ENCODE results near the gene NAV2.
A peak's percentile ranks its signal among the peaks of the same experiment; 100 is the strongest.

The NAV2 gene

GRCh38 chr11:19721176-19721575 lies 8.5 kb downstream of the NAV2 start:
- no peak for DNase-seq

DNA sequence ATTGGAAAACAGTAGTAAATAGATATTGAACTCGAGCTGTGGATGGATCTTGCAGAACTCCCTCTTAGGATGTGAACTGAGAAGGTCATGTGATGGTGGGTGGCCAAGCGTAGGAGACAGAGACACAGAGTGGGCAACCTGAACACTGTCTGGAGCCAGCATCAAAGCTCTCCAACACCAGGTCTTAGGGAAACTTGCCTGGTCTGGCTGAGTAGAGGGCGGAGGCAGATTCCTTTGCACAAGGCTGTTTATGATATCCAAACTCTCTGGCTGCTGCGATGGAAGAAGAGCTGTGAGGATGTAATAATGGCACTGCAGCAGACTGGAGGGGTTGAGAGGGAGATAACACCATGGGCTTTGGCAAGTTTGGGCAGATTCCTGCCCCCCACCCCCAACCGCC lies 10.1 kb downstream of the NAV2 start:
- DNase-seq = no peak

DNA sequence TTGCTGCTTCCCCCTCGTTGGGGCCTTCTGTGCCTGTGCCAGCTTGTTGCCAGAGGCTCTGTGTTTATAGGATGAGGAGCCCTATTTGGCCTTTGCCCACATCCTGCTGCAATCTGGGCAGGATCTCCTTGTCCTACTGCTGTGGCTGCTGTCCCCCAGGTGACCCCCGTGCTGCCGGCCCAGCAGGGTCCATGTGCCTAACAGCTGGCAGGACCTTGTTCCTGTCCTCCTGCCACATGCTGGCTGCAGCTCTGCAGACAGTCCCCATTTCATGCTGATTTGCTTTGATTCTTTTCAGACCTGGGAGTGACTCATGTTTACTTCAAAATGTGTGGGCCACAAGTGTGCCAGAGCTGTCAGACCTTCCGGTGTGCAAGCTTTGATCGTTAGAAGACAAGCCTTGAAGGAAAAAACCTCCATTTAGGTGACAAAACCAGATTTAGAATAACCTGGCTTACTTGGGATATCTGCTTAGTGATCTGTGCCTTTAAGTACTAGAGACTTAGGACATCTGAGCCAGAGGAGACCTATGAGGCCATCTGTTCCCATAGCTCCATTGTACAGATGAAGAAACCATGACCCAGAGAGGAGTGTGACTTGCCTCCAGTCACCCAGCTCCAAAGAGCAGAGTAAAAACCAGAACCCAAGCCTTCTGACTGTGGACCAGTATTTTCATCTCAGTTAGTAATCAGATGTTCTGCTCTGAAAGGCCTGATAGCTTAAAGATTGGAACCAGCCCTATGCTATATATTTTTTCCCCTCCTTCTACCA lies 11.1 kb downstream of the NAV2 start:
- DNase-seq = peak; percentile 42

- DNase-seq = no peak
Observed at GRCh38 chr11:19724765-19725164, 12.1 kb downstream of the NAV2 start.

DNA sequence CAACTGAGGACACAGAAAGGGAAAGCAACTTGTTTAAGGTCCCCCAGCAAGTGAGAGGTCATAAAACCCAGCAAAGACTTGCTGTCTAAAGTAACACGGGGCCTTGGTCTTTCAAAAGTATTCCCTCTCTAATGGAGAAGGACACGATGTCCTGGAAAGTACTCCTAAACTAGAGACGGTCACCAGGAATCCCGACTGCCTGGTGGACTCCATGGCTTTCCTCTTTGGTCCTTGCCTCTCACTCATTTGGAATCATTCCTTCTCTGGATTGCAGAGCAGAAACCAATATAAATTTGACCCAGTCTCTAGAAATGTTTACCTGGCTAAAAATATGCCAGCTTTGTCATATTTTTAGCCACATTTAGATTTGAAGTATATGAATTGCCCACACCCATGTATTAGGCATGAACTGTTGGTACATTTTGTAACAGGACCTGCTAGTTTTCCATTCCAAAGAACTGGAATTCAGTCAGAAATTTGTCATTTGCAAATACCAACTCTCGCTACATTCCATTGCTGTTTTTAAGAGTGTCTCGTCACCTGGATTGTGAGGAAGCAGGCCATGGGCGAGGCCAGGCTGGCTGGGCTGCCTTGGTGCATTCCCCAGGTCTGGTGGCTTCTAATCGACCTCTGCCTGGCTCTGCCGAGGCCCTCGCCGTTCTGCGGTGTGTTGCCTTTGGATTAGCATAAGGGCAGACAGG lies 12.9 kb downstream of the NAV2 start:
- DNase-seq = no peak

DNA sequence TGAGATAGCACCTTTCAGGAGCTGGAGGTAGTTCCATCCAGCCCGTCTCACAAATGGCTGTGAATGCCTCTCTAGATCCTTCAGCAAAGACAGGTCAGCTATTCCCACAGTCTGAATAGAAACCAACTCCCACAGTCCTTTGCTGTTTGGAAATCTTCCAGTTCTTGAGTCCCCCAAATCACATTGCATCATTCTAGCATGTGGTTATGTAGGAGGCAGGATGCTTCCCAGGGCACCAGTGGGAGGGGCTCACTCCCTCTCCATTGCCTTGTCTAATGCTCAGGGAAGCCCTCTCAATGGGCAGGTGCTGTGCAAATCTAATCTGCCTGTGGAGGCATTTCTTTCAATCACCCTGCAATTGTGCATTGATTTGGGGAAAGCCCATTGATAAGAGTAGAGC lies 14.6 kb downstream of the NAV2 start:
- DNase-seq = no peak

- DNase-seq = no peak
Observed at GRCh38 chr11:19728436-19728835, 15.8 kb downstream of the NAV2 start.

DNA sequence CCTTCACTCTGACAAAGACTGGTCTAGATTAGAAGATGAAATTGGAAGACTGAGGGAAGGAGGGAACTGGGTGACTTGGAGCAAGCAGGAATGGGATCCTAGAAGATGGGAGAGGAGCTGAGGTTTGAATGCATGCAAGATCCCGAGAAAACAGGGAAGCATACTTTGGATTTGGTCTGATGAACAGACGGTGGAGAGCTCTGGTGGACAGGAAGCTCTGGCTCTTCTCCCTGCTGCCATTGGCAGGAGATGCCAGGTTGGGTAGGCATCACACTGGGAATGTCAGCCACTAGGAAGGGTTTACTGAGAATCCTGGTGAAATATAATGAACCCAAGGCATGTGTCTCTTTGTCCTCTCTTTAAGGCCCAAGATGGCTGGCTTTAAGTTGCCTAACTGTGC lies 16.5 kb downstream of the NAV2 start:
- no peak for DNase-seq

GRCh38 chr11:19730373-19730772 lies 17.7 kb downstream of the NAV2 start:
- DNase-seq = no peak

GRCh38 chr11:19734171-19734570 lies 21.5 kb downstream of the NAV2 start:
- no peak for DNase-seq

- DNase-seq = no peak
Observed at GRCh38 chr11:19735157-19735908, 22.7 kb downstream of the NAV2 start.

DNA sequence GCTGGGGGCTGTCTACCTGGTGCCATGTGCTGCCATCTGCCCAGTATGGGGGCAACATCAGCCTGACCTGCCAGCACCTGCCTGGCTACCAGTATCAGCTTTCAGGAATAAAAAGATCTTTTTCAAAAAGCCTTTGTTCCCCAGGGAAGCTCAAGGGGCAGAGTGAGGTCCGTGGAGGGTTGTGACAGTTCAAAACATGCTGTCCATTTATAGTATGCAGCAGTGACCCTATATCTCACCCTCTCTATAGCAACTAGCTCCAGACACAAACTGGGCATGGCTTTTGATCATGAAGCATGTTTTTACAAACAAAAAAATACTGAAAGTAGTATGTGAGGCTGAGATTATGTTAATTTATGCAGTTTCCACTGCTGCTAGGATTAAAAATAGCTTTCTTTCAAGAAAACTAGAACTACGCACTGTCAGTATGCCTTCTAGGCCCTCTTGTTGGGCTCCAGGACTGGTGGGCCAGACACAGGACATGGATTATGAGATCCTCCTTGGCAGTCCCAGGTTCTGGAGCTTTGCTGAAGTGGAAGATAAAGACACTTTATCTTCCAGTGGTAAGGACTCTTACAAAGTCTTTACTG lies 23.4 kb downstream of the NAV2 start:
- DNase-seq = no peak

- no peak for DNase-seq
Observed at GRCh38 chr11:19736831-19737230, 24.2 kb downstream of the NAV2 start.

GRCh38 chr11:19737575-19737974 lies 24.9 kb downstream of the NAV2 start:
- no peak for DNase-seq

- DNase-seq = no peak
Observed at GRCh38 chr11:19738124-19738523, 25.5 kb downstream of the NAV2 start.

DNA sequence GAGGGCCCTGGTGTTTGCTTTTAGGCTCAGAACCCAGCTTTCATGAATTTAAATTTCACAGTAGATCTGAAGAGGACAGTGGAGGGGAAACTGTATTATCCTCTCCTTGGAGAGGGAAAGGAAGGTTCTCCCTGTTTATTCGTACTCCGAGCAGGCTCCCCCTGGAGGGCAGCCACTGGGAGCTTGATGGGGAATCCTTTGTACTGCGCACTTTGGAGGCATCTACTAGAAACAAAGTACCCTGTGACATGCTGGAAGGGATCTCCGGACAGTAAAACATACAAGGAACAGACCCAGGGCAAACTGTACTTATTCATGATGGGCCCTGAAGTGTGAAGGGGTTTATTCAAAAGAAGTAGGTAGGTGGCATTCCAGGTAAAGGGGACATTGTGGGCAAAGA lies 27.2 kb downstream of the NAV2 start:
- DNase-seq = no peak

- DNase-seq = no peak
Observed at GRCh38 chr11:19740586-19740985, 27.9 kb downstream of the NAV2 start.

GRCh38 chr11:19742588-19743292 lies 30.1 kb downstream of the NAV2 start:
- DNase-seq = peak; percentile 73

- DNase-seq = no peak
Observed at GRCh38 chr11:19743622-19744021, 31.0 kb downstream of the NAV2 start.

- DNase-seq = no peak
Observed at GRCh38 chr11:19744130-19744529, 31.5 kb downstream of the NAV2 start.

- no peak for DNase-seq
Observed at GRCh38 chr11:19746086-19746485, 33.4 kb downstream of the NAV2 start.

DNA sequence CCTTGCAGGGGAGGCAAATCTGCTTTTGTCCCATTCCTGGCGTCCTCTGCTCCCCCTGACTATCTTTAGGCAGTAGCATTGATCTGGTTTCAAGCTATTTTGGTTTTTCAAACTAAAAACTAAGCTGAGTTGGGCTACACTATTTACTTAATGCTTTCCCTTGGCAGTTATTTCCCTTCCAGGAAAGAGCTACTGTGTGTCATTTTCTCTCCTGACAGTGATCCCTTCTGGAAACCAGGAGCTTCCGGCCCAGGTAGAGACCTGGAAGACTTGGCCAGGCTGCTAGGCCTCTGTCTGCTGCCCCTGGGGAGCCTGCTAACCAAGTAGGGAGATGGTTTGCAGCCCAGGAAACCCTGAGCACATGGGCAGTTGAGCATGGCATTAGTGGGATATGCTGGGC lies 35.0 kb downstream of the NAV2 start:
- no peak for DNase-seq

GRCh38 chr11:19751055-19751454 lies 38.4 kb downstream of the NAV2 start:
- DNase-seq = no peak
